ENCODE data around the gene KDM5B.
"Not testable (repeated sequence)": the region's sequence is repeated elsewhere in the genome, so short reads cannot be mapped to it uniquely, and the experiment has no call there.

Gene KDM5B
- 108 to 110 reads per million in 2 donors for total RNA-seq

DNA sequence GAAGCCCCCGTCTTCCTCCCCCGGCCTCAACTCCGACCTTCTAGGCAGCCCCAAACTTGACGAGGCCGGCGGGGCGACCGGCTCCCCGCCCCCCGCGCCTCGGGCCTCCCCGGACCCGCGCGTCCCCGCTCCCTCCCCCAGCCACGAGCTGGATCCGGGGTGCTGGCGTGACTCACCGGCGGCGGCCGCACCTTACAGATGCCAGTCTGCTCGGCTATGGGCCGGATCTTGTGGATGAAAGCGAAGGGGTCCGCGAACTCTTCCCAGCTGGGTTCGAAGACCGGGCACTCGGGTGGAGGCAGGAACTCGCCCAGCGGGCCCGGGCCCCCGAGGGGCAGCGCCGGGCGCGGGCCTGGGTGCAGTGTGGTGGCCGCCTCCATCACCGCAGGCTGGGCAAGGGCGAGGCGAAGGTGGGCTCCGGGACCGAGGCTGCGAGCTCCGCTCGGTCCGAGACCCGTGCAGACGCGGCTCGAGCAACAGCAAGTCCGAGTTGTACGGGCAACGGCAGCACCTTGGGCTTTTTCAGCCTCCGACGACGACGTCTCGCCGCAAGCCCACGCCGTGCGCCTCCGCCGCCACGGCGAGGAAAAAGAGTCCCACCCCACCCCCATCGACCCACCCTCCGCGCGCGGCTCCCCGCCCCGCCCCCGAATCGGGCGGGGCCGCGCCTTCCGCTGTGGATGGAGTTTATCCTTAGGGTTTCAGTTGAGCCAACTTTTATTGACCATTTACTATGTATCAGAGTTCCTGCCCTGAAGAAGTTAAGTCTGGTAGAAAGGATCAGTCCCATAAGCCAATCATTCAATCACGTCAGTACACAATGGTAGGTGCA, at the start of gene KDM5B:
TSS of gene KDM5B (minus strand) at position 496 of the 832 bp plus-strand sequence. CDS start at position 380, 116 bp downstream.
- DNase-seq = peak; percentile 61

DNA sequence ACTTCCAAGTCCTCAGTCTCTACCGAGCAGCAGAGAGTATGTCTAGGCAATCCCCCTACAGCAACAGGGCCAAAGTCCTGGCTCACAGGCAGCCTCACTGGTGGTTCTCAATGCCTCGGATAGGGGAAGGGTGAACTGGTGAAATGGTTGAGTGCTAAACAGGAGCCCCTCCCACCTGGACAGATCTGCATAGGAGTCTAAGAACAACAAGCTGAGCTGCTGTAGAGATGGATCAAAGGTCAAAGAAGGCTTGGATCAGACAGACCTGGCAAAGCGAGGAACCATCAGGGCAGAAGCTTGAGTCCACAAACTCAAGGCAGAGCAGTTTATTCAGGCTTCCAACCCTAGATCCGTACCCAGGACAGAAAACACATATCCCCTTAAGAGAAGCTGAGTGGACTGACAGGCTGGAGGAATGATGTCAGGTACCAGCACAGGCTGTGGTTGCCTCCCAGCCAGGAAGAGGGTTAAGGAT, 49.0 kb upstream of the KDM5B start:
- DNase-seq = no peak

GRCh38 chr1:202856014-202856413, 47.8 kb upstream of the KDM5B start:
- no peak for DNase-seq

GRCh38 chr1:202854787-202855186, 46.6 kb upstream of the KDM5B start:
- DNase-seq = no peak

- no peak for DNase-seq
Measured at GRCh38 chr1:202852163-202852904, 44.1 kb upstream of the KDM5B start.

- DNase-seq = no peak
Measured at GRCh38 chr1:202850593-202851362, 42.6 kb upstream of the KDM5B start.

- DNase-seq = no peak
Measured at GRCh38 chr1:202848191-202848542, 39.9 kb upstream of the KDM5B start.

GRCh38 chr1:202844935-202845334, 36.7 kb upstream of the KDM5B start:
- no peak for DNase-seq

DNA sequence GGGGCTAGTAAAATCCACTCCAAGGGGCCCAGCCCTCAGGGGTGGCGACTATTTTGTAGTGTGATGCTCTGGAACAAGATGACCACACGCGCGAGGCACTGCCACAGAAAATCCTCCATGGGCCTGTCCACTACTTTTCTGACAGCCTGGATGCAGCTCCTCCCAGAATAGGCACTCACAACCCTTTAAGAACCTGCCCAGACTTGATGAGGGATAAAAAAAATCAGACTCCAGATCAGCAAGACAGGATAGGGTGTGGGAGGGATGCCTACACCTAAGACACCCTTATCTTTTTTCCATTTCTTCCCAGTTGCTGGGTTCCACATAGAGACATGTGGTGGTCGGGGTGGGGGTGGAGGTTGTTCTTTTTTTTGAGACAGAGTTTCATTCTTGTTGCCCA, 36.0 kb upstream of the KDM5B start:
- no peak for DNase-seq

DNA sequence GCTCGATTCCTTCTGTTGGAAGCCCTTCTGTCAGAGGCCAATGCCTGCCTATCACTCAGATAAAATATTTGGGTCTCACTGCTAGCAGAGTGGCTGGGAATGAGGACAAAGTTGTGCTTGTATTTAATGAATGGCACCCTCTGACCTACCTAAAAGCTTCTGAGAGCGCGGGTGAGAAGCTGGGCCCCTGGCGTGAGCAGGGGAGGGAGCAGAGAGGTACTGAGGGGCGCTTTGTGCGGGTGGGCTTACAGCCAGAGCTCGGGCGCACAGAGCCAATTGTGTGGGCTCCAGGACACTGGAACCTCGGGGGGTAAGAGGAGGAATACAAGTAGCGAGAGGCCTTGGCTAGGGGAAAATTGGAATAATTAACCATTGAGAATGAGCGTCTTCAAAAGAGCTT, 34.9 kb upstream of the KDM5B start:
- no peak for DNase-seq

DNA sequence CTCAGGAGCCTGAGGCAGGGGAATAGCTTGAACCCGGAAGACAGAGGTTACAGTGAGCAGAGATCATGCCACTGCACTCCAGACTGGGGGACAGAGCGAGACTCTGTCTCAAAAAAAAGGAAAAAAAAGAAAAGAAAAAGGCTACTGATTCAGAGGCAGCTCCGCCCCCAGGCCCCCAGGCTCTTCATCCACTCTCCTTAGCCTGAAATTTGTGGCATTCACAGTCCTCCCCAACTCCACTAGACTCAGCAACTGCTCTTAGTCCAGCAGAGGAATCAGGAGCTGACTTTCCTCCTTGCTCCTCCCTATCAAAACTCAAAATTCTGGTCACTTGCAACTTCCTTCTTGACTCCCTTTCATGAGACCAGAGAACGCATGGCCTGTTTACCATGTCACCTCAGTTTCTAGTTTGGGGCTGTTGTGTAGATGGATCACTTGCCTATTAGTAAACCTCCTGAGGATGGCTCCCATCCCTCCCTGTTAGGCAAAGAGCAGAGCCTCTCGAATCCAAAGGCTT, 29.6 kb upstream of the KDM5B start:
- DNase-seq = no peak

- DNase-seq = no peak
Measured at GRCh38 chr1:202836623-202837403, 28.6 kb upstream of the KDM5B start.

DNA sequence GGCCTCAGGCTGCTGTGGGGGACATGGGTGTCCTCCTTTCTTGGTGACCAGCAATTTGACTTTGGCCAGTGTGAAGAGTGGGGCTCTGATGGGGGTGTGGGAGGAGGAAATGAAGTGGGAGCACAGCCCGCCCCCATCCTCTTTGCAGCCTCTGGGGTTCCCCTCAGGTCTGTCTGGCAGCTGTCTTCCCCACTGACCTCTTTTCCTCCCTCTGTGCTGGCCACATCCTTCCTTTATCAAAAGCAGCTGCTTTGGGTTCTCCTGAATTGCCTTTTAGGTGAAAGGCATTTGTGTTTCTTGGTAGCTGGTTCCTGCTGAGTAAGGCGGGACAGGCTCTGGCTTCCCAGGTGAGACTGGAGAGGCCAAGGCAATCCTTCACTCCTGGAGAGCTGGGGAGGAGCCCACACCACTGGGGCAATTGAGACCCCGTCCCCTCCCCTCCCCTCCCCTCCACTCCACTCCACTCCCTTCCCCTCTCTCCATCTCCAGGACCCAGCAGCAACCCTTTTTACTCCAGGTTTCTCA, 27.4 kb upstream of the KDM5B start:
- DNase-seq = peak; percentile 11

GRCh38 chr1:202834771-202835547, 26.7 kb upstream of the KDM5B start:
- DNase-seq = no peak

GRCh38 chr1:202831906-202832305, 23.7 kb upstream of the KDM5B start:
- no peak for DNase-seq

DNA sequence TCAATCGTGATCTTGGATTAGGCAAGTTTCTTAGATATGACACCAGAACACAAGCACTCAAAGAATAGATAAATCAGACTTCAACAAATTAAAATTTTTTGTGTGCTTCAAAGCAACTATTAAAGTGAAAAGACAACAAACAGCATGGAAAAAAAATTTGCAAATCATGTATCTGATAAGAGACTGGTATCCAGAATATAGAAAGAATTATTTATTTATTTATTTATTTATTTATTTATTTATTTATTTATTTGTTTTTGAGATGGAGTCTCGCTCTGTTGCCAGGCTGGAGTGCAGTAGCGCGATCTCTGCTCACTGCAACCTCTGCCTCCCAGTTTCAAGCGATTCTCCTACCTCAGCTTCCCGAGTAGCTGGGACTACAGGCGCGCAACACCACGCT, 21.0 kb upstream of the KDM5B start:
- not testable (repeated sequence) for DNase-seq

GRCh38 chr1:202825748-202826147, 17.5 kb upstream of the KDM5B start:
- DNase-seq = no peak

DNA sequence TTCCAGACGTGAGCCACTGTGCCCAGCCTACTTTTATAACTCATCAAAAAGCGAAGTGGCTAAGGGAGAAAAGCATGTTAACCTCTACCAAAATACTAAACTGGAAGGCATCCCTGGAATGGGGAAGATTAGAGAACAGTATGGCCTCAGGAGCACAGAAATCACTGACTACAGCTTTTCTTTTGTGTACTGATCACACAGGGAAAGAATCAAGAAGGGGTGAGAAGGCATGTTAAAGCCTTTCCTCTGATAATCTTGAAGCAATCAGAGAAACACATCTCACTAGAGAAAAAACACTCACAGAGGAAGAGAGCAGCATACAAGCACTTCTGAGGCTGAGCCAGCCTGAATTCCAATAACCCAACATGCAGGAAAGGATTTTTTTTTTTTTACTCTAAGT, 13.2 kb upstream of the KDM5B start:
- DNase-seq = no peak

GRCh38 chr1:202818819-202819218, 10.6 kb upstream of the KDM5B start:
- DNase-seq = no peak

- no peak for DNase-seq
Measured at GRCh38 chr1:202815120-202815519, 6.9 kb upstream of the KDM5B start.
